HepG2 (cell line): ENCODE data around the gene BARX1. TPM values are rescaled to one million over a fixed set of nuclear protein-coding genes. Genes with fewer than 3 reads are reported as not detected.

Experiments used
- AKAP8 ChIP-seq: sonication (generic); formaldehyde crosslinking; IDR thresholded peaks from 2 replicates; pipeline ENCODE4 v1.5.1; 2020; ENCODE audit warnings: mild to moderate bottlenecking, missing genetic modification reagents
- FOXA1 ChIP-seq, 2 experiments: fragments of 450-650 bp in 1 of 2; sonication (generic) in 1 of 2; formaldehyde crosslinking in 1 of 2; IDR thresholded peaks; 2 replicates each; pipeline versions ENCODE4 v1.4.0 to v1.6.1; 2016 to 2020; ENCODE audit warnings: missing genetic modification reagents in 1 of 2
- RFX1 ChIP-seq: fragments of 450-650 bp; IDR thresholded peaks from 2 replicates; pipeline ENCODE4 v1.6.1; 2017
- SRSF4 ChIP-seq: fragments of 200-400 bp; formaldehyde crosslinking; IDR thresholded peaks from one replicate; pipeline ENCODE4 v1.6.1; 2018; ENCODE audit warnings: mild to moderate bottlenecking, low read depth, low read length, moderate library complexity; ENCODE audit not compliant: poor library complexity, severe bottlenecking
- TAF15 ChIP-seq: fragments of 200-400 bp; formaldehyde crosslinking; IDR thresholded peaks from one replicate; pipeline ENCODE4 v1.6.1; 2018; ENCODE audit warnings: mild to moderate bottlenecking, low read depth, low read length; ENCODE audit not compliant: poor library complexity, severe bottlenecking
- ZNF788 ChIP-seq: sonication (generic); formaldehyde crosslinking; IDR thresholded peaks from 2 replicates; pipeline ENCODE4 v1.5.0; 2020; ENCODE audit warnings: mild to moderate bottlenecking, missing genetic modification reagents, borderline replicate concordance
- polyA plus RNA-seq, 8 experiments: library from polyadenylated mRNA; depleted of rRNA in 3 of 8; stranded (reverse) in 7 of 8; unstranded in 1 of 8; fragments of >200 nt; fragmentation: Illumina TruSeq in 4 of 8; extraction: Trizol in 4 of 8; gene quantifications; 2 replicates each; pipeline versions ENCODE4 v1.2.1 to v1.2.3, GENCODE V29; 2011 to 2016; ENCODE audit warnings: low read depth in 4 of 8, missing spikeins in 1 of 8, mixed read lengths in 1 of 8; ENCODE audit not compliant: insufficient read depth in 1 of 8
- total RNA-seq, 5 experiments: library from RNA; depleted of rRNA; stranded (reverse); fragments of >200 nt; fragmentation: Illumina TruSeq; extraction: Trizol; gene quantifications; 2 replicates each; pipeline ENCODE4 v1.2.3, GENCODE V29; 2016; ENCODE audit warnings: low read depth in 1 of 5
- TF ChIP-seq, protein P1 (sequence below): sonication (generic); formaldehyde crosslinking; IDR thresholded peaks from 2 replicates; pipeline ENCODE4 v1.4.0; 2020; ENCODE audit warnings: mild to moderate bottlenecking, missing genetic modification reagents
- TF ChIP-seq, protein P2 (sequence below): sonication (generic); formaldehyde crosslinking; IDR thresholded peaks from 2 replicates; pipeline ENCODE4 v1.4.0; 2020; ENCODE audit warnings: missing genetic modification reagents
- TF ChIP-seq, protein P3 (sequence below): IDR thresholded peaks from 2 replicates; pipeline ENCODE4 v1.6.1; 2012; ENCODE audit warnings: low read length, improper control_type of control experiment
- TF ChIP-seq, protein P4 (sequence below): sonication (generic); formaldehyde crosslinking; IDR thresholded peaks from 2 replicates; pipeline ENCODE4 v1.5.0; 2020; ENCODE audit warnings: missing genetic modification reagents

The BARX1 gene
- total and polyA plus RNA-seq, 2 of the 13 experiments (the other 11 are each of a cell fraction or from before 2014, with no cell fraction given): not detected

DNA sequence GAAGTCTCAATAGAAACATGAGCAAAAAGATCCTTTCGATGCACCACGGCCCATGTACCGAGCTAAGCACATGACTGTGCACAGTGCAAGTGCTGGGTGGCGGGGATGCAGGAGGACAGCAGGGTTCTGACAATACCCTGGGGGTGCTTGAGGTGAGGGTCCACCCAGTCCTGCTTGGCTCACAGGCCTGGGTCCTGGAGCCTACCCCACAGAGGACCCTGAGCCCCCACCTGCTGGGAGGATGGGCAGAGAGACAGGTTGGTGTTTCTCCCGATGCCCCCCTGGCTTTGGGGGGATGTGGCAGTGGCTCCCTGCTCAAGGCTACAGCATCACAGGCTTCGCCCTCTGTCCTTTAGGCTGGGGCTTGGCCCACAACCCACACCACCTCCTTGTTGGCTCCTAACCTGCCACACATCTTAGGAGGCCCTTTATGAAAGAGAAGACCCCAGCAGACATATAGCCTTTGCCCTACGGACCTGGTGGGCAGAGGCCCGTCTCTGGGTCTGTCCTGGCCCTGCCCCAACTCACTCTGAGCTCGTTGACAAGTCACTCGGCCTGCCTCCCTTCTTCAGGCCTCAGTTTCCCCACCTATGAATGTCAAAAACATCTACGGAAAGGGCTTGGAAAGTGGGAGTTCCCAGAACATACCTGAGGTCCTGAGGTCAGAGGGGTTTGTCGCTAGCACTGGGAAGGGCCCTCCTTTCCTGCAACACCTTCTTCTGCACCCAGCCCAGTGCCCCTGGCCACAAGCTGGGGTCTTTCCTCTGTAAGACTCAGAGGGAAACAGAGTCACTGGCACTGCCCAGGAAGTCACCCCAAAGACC is 50.3 kb downstream of the BARX1 start (continued):
- TF ChIP-seq, protein P1, sequence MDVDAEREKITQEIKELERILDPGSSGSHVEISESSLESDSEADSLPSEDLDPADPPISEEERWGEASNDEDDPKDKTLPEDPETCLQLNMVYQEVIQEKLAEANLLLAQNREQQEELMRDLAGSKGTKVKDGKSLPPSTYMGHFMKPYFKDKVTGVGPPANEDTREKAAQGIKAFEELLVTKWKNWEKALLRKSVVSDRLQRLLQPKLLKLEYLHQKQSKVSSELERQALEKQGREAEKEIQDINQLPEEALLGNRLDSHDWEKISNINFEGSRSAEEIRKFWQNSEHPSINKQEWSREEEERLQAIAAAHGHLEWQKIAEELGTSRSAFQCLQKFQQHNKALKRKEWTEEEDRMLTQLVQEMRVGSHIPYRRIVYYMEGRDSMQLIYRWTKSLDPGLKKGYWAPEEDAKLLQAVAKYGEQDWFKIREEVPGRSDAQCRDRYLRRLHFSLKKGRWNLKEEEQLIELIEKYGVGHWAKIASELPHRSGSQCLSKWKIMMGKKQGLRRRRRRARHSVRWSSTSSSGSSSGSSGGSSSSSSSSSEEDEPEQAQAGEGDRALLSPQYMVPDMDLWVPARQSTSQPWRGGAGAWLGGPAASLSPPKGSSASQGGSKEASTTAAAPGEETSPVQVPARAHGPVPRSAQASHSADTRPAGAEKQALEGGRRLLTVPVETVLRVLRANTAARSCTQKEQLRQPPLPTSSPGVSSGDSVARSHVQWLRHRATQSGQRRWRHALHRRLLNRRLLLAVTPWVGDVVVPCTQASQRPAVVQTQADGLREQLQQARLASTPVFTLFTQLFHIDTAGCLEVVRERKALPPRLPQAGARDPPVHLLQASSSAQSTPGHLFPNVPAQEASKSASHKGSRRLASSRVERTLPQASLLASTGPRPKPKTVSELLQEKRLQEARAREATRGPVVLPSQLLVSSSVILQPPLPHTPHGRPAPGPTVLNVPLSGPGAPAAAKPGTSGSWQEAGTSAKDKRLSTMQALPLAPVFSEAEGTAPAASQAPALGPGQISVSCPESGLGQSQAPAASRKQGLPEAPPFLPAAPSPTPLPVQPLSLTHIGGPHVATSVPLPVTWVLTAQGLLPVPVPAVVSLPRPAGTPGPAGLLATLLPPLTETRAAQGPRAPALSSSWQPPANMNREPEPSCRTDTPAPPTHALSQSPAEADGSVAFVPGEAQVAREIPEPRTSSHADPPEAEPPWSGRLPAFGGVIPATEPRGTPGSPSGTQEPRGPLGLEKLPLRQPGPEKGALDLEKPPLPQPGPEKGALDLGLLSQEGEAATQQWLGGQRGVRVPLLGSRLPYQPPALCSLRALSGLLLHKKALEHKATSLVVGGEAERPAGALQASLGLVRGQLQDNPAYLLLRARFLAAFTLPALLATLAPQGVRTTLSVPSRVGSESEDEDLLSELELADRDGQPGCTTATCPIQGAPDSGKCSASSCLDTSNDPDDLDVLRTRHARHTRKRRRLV (CRISPR knock-in tag): no peak
- TF ChIP-seq RFX1 (no peak), TAF15 (no peak), FOXA1 (IDR thresholded peaks at IDR 0.05) (no peak), FOXA1 (CRISPR knock-in tag; IDR thresholded peaks at IDR 0.05) (no peak), SRSF4 (no peak), ZNF788 (CRISPR knock-in tag) (no peak), AKAP8 (no peak)
- TF ChIP-seq, protein P2, sequence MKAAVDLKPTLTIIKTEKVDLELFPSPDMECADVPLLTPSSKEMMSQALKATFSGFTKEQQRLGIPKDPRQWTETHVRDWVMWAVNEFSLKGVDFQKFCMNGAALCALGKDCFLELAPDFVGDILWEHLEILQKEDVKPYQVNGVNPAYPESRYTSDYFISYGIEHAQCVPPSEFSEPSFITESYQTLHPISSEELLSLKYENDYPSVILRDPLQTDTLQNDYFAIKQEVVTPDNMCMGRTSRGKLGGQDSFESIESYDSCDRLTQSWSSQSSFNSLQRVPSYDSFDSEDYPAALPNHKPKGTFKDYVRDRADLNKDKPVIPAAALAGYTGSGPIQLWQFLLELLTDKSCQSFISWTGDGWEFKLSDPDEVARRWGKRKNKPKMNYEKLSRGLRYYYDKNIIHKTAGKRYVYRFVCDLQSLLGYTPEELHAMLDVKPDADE (CRISPR knock-in tag): no peak
- TF ChIP-seq, protein P3, sequence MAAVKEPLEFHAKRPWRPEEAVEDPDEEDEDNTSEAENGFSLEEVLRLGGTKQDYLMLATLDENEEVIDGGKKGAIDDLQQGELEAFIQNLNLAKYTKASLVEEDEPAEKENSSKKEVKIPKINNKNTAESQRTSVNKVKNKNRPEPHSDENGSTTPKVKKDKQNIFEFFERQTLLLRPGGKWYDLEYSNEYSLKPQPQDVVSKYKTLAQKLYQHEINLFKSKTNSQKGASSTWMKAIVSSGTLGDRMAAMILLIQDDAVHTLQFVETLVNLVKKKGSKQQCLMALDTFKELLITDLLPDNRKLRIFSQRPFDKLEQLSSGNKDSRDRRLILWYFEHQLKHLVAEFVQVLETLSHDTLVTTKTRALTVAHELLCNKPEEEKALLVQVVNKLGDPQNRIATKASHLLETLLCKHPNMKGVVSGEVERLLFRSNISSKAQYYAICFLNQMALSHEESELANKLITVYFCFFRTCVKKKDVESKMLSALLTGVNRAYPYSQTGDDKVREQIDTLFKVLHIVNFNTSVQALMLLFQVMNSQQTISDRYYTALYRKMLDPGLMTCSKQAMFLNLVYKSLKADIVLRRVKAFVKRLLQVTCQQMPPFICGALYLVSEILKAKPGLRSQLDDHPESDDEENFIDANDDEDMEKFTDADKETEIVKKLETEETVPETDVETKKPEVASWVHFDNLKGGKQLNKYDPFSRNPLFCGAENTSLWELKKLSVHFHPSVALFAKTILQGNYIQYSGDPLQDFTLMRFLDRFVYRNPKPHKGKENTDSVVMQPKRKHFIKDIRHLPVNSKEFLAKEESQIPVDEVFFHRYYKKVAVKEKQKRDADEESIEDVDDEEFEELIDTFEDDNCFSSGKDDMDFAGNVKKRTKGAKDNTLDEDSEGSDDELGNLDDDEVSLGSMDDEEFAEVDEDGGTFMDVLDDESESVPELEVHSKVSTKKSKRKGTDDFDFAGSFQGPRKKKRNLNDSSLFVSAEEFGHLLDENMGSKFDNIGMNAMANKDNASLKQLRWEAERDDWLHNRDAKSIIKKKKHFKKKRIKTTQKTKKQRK: no peak
- TF ChIP-seq, protein P4, sequence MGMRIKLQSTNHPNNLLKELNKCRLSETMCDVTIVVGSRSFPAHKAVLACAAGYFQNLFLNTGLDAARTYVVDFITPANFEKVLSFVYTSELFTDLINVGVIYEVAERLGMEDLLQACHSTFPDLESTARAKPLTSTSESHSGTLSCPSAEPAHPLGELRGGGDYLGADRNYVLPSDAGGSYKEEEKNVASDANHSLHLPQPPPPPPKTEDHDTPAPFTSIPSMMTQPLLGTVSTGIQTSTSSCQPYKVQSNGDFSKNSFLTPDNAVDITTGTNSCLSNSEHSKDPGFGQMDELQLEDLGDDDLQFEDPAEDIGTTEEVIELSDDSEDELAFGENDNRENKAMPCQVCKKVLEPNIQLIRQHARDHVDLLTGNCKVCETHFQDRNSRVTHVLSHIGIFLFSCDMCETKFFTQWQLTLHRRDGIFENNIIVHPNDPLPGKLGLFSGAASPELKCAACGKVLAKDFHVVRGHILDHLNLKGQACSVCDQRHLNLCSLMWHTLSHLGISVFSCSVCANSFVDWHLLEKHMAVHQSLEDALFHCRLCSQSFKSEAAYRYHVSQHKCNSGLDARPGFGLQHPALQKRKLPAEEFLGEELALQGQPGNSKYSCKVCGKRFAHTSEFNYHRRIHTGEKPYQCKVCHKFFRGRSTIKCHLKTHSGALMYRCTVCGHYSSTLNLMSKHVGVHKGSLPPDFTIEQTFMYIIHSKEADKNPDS (CRISPR knock-in tag): no peak
